CD4-positive, alpha-beta T cell (primary cell): ENCODE results near the gene PDE10A. TPM values are rescaled to one million over a fixed set of nuclear protein-coding genes. Genes with fewer than 3 reads are reported as not detected.

Source experiments
- ATAC-seq: fragments of 200-7000 bp; cut with Tn5 transposase; one replicate; pipeline ENCODE4 v1.10.0; 2022; ENCODE audit warnings: mild to moderate bottlenecking; ENCODE audit not compliant: poor library complexity
- CTCF ChIA-PET: fragments of 350-600 bp; sonication (Branson Sonifier 250); formaldehyde crosslinking; loops from one replicate; lab custom pipeline; 2021; ENCODE audit warnings: antibody characterized with exemption, inconsistent platforms; lab: Charles Lee
- POLR2A ChIA-PET: fragments of 350-600 bp; sonication (Branson Sonifier 250); formaldehyde crosslinking; loops from one replicate; lab custom pipeline; 2021; ENCODE audit warnings: antibody characterized with exemption, inconsistent platforms; lab: Charles Lee
- DNase-seq, 14 experiments: peaks; one replicate each; pipeline ENCODE4 v3.0.0-alpha.2; 2013 to 2020; ENCODE audit warnings: mixed read lengths in 2 of 14
- H3K27ac ChIP-seq, 2 donors: one replicate each; pipeline versions ENCODE4 v1.5.1 to v1.7.0; 2013; ENCODE audit warnings: low read length in 2 of 2, low read depth in 1 of 2, mild to moderate bottlenecking in 1 of 2
- H3K27me3 ChIP-seq, 2 experiments: 1 replicate in 1 of 2; 2 replicates in 1 of 2; pipeline versions ENCODE4 v1.6.1 to v1.7.0; 2013; ENCODE audit warnings: low read length in 2 of 2, control low read depth in 1 of 2, mild to moderate bottlenecking in 1 of 2, moderate library complexity in 1 of 2; ENCODE audit not compliant: insufficient read depth in 2 of 2, control insufficient read depth in 1 of 2
- H3K36me3 ChIP-seq: one replicate; pipeline ENCODE4 v1.6.1; 2013; ENCODE audit warnings: low read length, control low read depth; ENCODE audit not compliant: insufficient read depth
- H3K4me1 ChIP-seq: one replicate; pipeline ENCODE4 v1.6.1; 2013; ENCODE audit warnings: low read length, control low read depth; ENCODE audit not compliant: insufficient read depth
- H3K4me3 ChIP-seq: one replicate; pipeline ENCODE4 v1.5.1; 2013; ENCODE audit warnings: mild to moderate bottlenecking, low read length, moderate library complexity
- H3K9me3 ChIP-seq, 2 experiments: 1 replicate in 1 of 2; 2 replicates in 1 of 2; pipeline versions ENCODE4 v1.6.1 to v1.7.0; 2013; ENCODE audit warnings: low read length in 2 of 2, mild to moderate bottlenecking in 2 of 2, control low read depth in 1 of 2, moderate library complexity in 1 of 2; ENCODE audit not compliant: control insufficient read depth in 1 of 2, insufficient read depth in 1 of 2
- H3K27ac Mint-ChIP-seq: one replicate; pipeline ENCODE4 v1.8.0; 2020; ENCODE audit warnings: mixed read lengths
- H3K27me3 Mint-ChIP-seq: one replicate; pipeline ENCODE4 v1.8.0; 2021; ENCODE audit warnings: mixed read lengths
- H3K36me3 Mint-ChIP-seq: one replicate; pipeline ENCODE4 v1.8.0; 2021; ENCODE audit warnings: low read depth, mixed read lengths
- H3K4me1 Mint-ChIP-seq: one replicate; pipeline ENCODE4 v1.8.0; 2021; ENCODE audit warnings: low read depth, mixed read lengths
- H3K4me3 Mint-ChIP-seq: one replicate; pipeline ENCODE4 v1.8.0; 2020; ENCODE audit warnings: mild to moderate bottlenecking, mixed read lengths
- H3K9me3 Mint-ChIP-seq: one replicate; pipeline ENCODE4 v1.8.0; 2020; ENCODE audit warnings: mixed read lengths
- CTCF ChIP-seq: fragments of 200-600 bp; IDR thresholded peaks from one replicate; pipeline ENCODE4 v1.8.0; 2022; ENCODE audit warnings: antibody characterized with exemption, mild to moderate bottlenecking
- intact Hi-C, 2 experiments: fragments of 100-400 bp; cut with DNase I in 1 of 2; cut with micrococcal nuclease in 1 of 2; formaldehyde crosslinking; loops; one replicate each; pipeline versions ENCODE4 v1.15.1 to v1.9.0; 2023 to 2025; cut with DNase I, micrococcal nuclease
- polyA plus RNA-seq, 2 donors: library from polyadenylated mRNA; unstranded; fragments of 120-200 nt; gene quantifications; one replicate each; pipeline ENCODE4 v1.2.1, GENCODE V29; 2013
- total RNA-seq, 174 experiments: library from RNA in 2 of 174; stranded (reverse) in 2 of 174; gene quantifications; one replicate each; pipeline ENCODE4 v1.2.3 and lab custom pipeline; 2021 to 2026

PDE10A gene
- not detected for total RNA-seq
- polyA plus RNA-seq (2013, experiment 1 of 2): 0.01 TPM
- 0.15 TPM for polyA plus RNA-seq (2013, experiment 2 of 2)
- total RNA-seq (lab: John Stamatoyannopoulos, UW): 0 to 0.34 (median 0) reads per million in 172 experiments

DNA sequence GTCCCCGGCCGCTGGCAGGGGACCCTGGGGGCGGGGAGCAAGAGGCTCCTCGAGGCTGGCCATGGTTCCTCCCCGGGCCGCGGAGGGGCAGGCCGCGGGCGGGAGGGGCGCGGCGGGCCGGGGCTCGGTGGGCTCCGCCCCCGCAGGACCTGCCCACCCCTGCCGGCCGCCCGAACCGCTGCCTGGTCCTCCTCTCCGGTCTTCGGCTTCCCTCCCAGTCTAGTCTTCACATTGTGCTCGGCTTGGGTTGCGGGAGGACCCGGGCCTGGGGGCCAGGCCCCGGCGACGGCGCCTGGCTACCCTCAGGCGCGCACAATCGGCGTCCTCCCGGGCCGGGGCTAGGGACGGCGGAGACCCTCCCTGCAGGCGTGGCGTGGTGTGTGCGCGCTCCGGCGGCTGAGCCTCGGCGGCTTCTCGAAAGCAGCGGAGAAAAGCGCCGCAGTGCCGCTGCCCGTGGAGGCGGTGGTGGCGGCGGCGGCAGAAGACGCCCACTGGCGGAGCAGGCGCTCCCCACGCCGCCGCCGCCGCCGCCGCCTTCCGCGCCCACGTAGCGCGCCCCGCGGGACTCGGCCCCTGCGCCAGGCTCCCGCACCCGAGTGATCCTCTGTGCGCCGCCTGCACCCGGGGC is at the start of gene PDE10A:
PDE10A (minus strand) TSS at position 493 of the 628 bp plus-strand sequence; CDS start at position 63, 430 bp downstream.
- Mint-ChIP-seq H3K9me3 (no peaks in the 10 kb centered on the region), H3K36me3 (no peaks in the 10 kb centered on the region), H3K4me1 (peaks cover 5% of the 10 kb centered on the region), H3K27me3 (peaks cover 49% of the 10 kb centered on the region), H3K27ac (no peak within 1 kb of the TSS), H3K4me3 (no peak within 1 kb of the TSS)
- no peaks in the 10 kb centered on the region for H3K36me3 ChIP-seq
- H3K27me3 ChIP-seq: peaks cover 30 to 58% of the 10 kb centered on the region in 2 experiments
- ATAC-seq (no peak), DNase-seq (no peak)
- peaks cover 0 to 19% of the 10 kb centered on the region in 2 experiments for H3K9me3 ChIP-seq
- no peaks in the 10 kb centered on the region for H3K4me1 ChIP-seq
- ChIA-PET POLR2A (no interaction called here), CTCF (no interaction called here)
- intact Hi-C loops: no loop called here
- no peak within 1 kb of the TSS for H3K27ac ChIP-seq
- no peak within 1 kb of the TSS for H3K4me3 ChIP-seq
- TF ChIP-seq CTCF: no peak

DNA sequence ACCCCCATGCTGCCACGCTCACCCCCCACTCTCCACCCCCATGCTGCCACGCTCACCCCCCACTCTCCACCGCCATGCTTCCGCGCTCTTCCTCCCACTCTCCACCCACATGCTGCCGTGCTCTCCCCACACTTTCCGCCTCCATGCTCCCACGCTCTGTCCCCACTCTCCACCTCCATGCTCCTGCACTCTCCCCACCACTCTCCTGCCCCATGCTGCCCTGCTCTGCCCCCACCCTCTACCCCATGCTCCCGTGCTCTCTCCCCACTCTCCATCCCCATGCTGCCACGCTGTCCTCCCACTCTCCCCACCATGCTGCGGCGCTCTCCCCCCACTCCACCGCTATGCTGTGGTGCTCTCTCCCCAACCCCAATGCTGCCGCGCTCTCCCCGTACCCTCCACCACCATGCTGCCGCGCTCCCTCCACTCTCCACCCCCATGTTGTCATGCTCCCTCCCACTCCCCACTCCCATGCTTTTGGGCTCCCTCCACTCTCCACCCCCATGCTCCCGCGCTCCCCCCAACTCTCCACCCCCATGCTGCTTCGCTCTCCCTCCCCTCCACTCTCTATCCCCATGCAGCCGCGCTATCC is 46.0 kb upstream of the PDE10A start:
- Histone ChIP-seq H3K4me1 (no peaks in the 10 kb centered on the region), H3K27ac (no peak overlapping the region), H3K36me3 (no peaks in the 10 kb centered on the region), H3K4me3 (no peak overlapping the region), H3K27me3 (no peaks in the 10 kb centered on the region), H3K9me3 (peaks cover 0 to 25% of the 10 kb centered on the region in 2 experiments)
- CTCF ChIA-PET: no interaction called here
- Mint-ChIP-seq H3K4me1 (no peaks in the 10 kb centered on the region), H3K27me3 (no peaks in the 10 kb centered on the region), H3K9me3 (no peaks in the 10 kb centered on the region), H3K36me3 (no peaks in the 10 kb centered on the region), H3K4me3 (no peak overlapping the region), H3K27ac (no peak overlapping the region)
- no peak for TF ChIP-seq CTCF
- POLR2A ChIA-PET: no interaction called here
- no peak for ATAC-seq
- intact Hi-C loops: no loop called here
- DNase-seq: no peak

GRCh38 chr6:165707067-165707853 is 44.2 kb upstream of the PDE10A start:
- ChIA-PET POLR2A (no interaction called here), CTCF (no interaction called here)
- ATAC-seq: no peak
- Histone ChIP-seq H3K4me1 (no peaks in the 10 kb centered on the region), H3K9me3 (peaks cover 0 to 24% of the 10 kb centered on the region in 2 experiments), H3K36me3 (no peaks in the 10 kb centered on the region), H3K27me3 (no peaks in the 10 kb centered on the region), H3K27ac (no peak overlapping the region), H3K4me3 (no peak overlapping the region)
- Mint-ChIP-seq H3K36me3 (no peaks in the 10 kb centered on the region), H3K4me1 (no peaks in the 10 kb centered on the region), H3K4me3 (no peak overlapping the region), H3K9me3 (no peaks in the 10 kb centered on the region), H3K27ac (no peak overlapping the region), H3K27me3 (no peaks in the 10 kb centered on the region)
- intact Hi-C loops: no loop called here
- no peak for TF ChIP-seq CTCF
- no peak for DNase-seq
